GM18511 (cell line): ENCODE results near the gene SCAF4.
"Not testable (repeated sequence)": the region's sequence is repeated elsewhere in the genome, so short reads cannot be mapped to it uniquely, and the experiment has no call there.

Source experiments
- ATAC-seq: cut with Tn5 transposase; IDR thresholded peaks from one replicate; pipeline ENCODE4 v1.9.1; 2021; ENCODE audit warnings: mild to moderate bottlenecking, moderate library complexity; ENCODE audit not compliant: unreplicated experiment

SCAF4 gene

GRCh38 chr21:31743712-31744111, 11.8 kb upstream of the SCAF4 start:
- ATAC-seq = no peak

- ATAC-seq = no peak
Measured at GRCh38 chr21:31741116-31741515, 9.2 kb upstream of the SCAF4 start.

- not testable (repeated sequence) for ATAC-seq
Measured at GRCh38 chr21:31737586-31738397, 5.9 kb upstream of the SCAF4 start.

- no peak for ATAC-seq
Measured at GRCh38 chr21:31735511-31735992, 3.6 kb upstream of the SCAF4 start.

GRCh38 chr21:31733551-31734149, 1.7 kb upstream of the SCAF4 start:
- no peak for ATAC-seq

GRCh38 chr21:31732597-31733550, 956 bp upstream of the SCAF4 start:
- ATAC-seq = no peak

GRCh38 chr21:31731056-31731856, 662 bp downstream of the SCAF4 start:
- peak; percentile 28 for ATAC-seq

- ATAC-seq = no peak
Measured at GRCh38 chr21:31730712-31731055, 1.2 kb downstream of the SCAF4 start.

- no peak for ATAC-seq
Measured at GRCh38 chr21:31729622-31730343, 2.1 kb downstream of the SCAF4 start.

GRCh38 chr21:31728952-31729351, 3.0 kb downstream of the SCAF4 start:
- ATAC-seq = no peak

GRCh38 chr21:31728191-31728590, 3.7 kb downstream of the SCAF4 start:
- no peak for ATAC-seq

GRCh38 chr21:31727181-31727580, 4.7 kb downstream of the SCAF4 start:
- ATAC-seq = no peak

GRCh38 chr21:31726407-31726806, 5.5 kb downstream of the SCAF4 start:
- ATAC-seq = no peak

- no peak for ATAC-seq
Measured at GRCh38 chr21:31725202-31725839, 6.6 kb downstream of the SCAF4 start.

- no peak for ATAC-seq
Measured at GRCh38 chr21:31724552-31724951, 7.4 kb downstream of the SCAF4 start.

GRCh38 chr21:31721381-31721780, 10.5 kb downstream of the SCAF4 start:
- ATAC-seq = no peak

- no peak for ATAC-seq
Measured at GRCh38 chr21:31720739-31721138, 11.2 kb downstream of the SCAF4 start.

GRCh38 chr21:31720330-31720729, 11.6 kb downstream of the SCAF4 start:
- ATAC-seq = no peak

- ATAC-seq = no peak
Measured at GRCh38 chr21:31716106-31716505, 15.8 kb downstream of the SCAF4 start.
